Measurements from ENCODE around the gene CNPY4. TPM values are rescaled to one million over a fixed set of nuclear protein-coding genes. Genes with fewer than 3 reads are reported as not detected.
A peak's percentile ranks its signal among the peaks of the same experiment; 100 is the strongest.

CNPY4 gene
- total RNA-seq, 1 donor from 2014 or later = 21.7 TPM

GRCh38 chr7:100160067-100160466 lies 40.6 kb downstream of the CNPY4 start:
- Mint-ChIP-seq H3K36me3 (ENCODE audit: low read depth) (peaks cover 20% of the 10 kb centered on the region), H3K4me3 (peak overlapping the region; percentile 37), H3K4me1 (ENCODE audit: low read depth) (peaks cover 59% of the 10 kb centered on the region), H3K9me3 (no peaks in the 10 kb centered on the region), H3K27me3 (ENCODE audit: insufficient read depth) (no peaks in the 10 kb centered on the region), H3K27ac (no peak overlapping the region)
- DNase-seq (ENCODE audit: low spot score) = no peak
- intact Hi-C loops (cut with micrococcal nuclease) = no loop called here

GRCh38 chr7:100163006-100163531 lies 43.6 kb downstream of the CNPY4 start:
- no peaks in the 10 kb centered on the region for H3K36me3 Mint-ChIP-seq (ENCODE audit: low read depth)
- no peaks in the 10 kb centered on the region for H3K9me3 Mint-ChIP-seq
- no peak overlapping the region for H3K27ac Mint-ChIP-seq
- H3K4me1 Mint-ChIP-seq (ENCODE audit: low read depth) = peaks cover 57% of the 10 kb centered on the region
- no peak for DNase-seq (ENCODE audit: low spot score)
- intact Hi-C loops (cut with micrococcal nuclease) = no loop called here
- peak overlapping the region; percentile 55 for H3K4me3 Mint-ChIP-seq
- H3K27me3 Mint-ChIP-seq (ENCODE audit: insufficient read depth) = peaks cover 7% of the 10 kb centered on the region

- peaks cover 63% of the 10 kb centered on the region for H3K4me1 Mint-ChIP-seq (ENCODE audit: low read depth)
- intact Hi-C loops (cut with micrococcal nuclease) = no loop called here
- no peaks in the 10 kb centered on the region for H3K9me3 Mint-ChIP-seq
- peaks cover 10% of the 10 kb centered on the region for H3K27me3 Mint-ChIP-seq (ENCODE audit: insufficient read depth)
- H3K27ac Mint-ChIP-seq = peak overlapping the region; percentile 27
- no peak for DNase-seq (ENCODE audit: low spot score)
- H3K4me3 Mint-ChIP-seq = no peak overlapping the region
- H3K36me3 Mint-ChIP-seq (ENCODE audit: low read depth) = no peaks in the 10 kb centered on the region
Observed at GRCh38 chr7:100163871-100164270, 44.4 kb downstream of the CNPY4 start.

DNA sequence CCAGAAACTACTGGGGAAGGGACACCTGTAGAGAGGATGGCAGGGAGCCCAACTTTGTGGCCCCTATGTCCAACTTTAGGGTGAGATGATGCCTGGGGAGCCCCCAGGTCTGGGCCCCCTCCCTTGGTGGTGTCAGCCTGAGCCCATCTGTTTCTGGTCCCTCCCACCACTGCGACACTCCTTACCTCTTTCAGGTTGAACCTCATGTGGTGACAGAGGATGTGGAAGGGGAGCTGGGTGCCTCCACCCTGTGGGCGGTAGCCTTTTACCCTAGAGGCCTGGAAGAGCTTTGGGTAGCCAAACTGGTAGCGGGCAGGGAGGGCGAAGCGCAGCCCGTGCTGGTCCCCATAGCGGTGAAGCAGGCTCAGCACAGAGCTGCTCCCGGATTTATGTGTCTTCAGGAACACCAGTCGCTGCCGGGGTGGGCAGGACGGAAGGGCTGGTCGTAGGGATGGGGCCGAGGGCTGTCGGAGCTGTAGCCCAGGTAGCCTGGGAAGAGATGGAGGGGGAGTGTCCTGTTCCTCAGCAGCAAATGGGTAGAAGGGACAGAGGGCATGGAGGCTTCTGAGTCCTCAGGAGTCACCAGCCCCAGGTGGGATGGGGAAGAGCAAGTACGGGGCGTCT lies 47.0 kb downstream of the CNPY4 start:
- intact Hi-C loops (cut with micrococcal nuclease) = loop anchor here (5.0 kb wide), 1 partner anchor 41 kb away; no protein-coding TSS in a partner anchor
- Mint-ChIP-seq H3K36me3 (ENCODE audit: low read depth) (no peaks in the 10 kb centered on the region), H3K27me3 (ENCODE audit: insufficient read depth) (peaks cover 20% of the 10 kb centered on the region), H3K27ac (peak overlapping the region; percentile 59), H3K9me3 (no peaks in the 10 kb centered on the region), H3K4me3 (peak overlapping the region; percentile 78), H3K4me1 (ENCODE audit: low read depth) (peaks cover 76% of the 10 kb centered on the region)
- peak; percentile 31 for DNase-seq (ENCODE audit: low spot score)

DNA sequence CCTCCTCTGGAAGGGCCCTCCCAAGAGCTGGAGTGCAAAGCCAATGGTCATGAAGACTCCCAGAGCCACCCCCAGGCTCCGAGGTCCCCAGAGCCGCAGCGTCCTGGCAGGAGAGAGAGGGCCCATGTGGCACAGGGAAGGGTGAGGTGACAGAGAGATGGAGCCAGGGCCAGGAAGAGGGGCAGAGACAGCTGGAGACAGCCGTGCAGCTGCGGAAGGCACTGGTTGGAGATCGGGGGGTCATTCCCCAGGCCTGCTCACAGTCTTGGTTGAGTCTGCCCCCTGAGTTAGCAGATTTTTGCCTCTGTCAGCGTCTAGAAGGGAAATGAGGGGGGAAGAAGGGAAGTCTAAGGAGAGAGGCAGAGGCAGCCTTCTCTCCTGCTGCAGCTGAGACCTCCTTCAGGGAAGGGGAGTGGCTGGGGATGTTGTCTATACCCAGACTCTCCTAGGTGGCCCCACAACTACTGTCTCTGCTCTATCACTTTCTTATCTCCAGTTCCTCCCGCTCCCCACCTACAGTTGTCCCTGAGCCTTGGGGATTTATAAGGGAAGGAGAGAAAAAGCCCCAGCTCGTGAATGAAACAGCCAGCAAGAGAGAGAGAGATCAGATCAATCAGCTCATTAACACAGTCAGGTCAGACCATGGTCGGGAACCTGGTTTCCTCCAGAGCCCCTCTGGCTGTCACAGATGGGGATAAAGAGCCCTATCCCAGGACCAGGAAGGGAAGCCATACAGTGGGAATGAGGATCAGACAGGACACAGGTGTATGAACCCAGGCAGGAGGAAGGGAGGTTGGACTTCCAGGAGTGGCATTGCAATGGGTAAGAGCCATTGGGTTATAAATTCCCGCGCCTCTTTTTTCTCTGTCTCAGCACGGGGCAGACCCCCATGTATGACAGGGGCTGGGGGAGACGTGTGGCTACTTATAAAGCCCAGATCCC lies 47.8 kb downstream of the CNPY4 start:
- Mint-ChIP-seq H3K4me3 (peak overlapping the region; percentile 78), H3K27ac (peak overlapping the region; percentile 59), H3K27me3 (ENCODE audit: insufficient read depth) (peaks cover 24% of the 10 kb centered on the region), H3K36me3 (ENCODE audit: low read depth) (peaks cover 2% of the 10 kb centered on the region), H3K9me3 (no peaks in the 10 kb centered on the region), H3K4me1 (ENCODE audit: low read depth) (peaks cover 76% of the 10 kb centered on the region)
- no peak for DNase-seq (ENCODE audit: low spot score)
- intact Hi-C loops (cut with micrococcal nuclease) = loop anchor here (1.0 to 5.0 kb wide), 2 partner anchors 9 to 40 kb away; partner anchors contain the start of gene TRAPPC14

DNA sequence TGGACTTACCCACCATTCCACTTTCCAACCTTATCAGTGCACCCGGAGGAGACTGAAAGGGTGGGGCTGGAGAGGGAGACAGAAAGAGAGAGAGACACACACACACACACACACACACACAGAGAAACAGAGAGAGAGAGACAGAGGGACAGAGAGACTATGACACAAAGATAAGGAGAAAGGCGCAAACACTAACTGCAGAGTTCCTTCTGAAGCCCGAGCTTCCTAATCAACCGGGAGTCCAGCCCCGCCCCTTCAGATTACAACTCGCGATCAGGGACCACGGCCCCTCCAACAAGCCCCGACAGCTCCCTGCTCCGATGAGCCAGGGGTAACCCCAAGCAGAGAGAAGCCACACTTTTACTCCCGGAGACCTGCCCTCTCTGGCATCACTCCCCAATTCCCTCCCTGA lies 48.5 kb downstream of the CNPY4 start:
- no peaks in the 10 kb centered on the region for H3K9me3 Mint-ChIP-seq
- peaks cover 24% of the 10 kb centered on the region for H3K27me3 Mint-ChIP-seq (ENCODE audit: insufficient read depth)
- peaks cover 71% of the 10 kb centered on the region for H3K4me1 Mint-ChIP-seq (ENCODE audit: low read depth)
- peak overlapping the region; percentile 38 for H3K27ac Mint-ChIP-seq
- H3K4me3 Mint-ChIP-seq = peak overlapping the region; percentile 78
- no peak for DNase-seq (ENCODE audit: low spot score)
- intact Hi-C loops (cut with micrococcal nuclease) = loop anchor here (1.0 to 5.0 kb wide), 3 partner anchors 9 to 39 kb away; partner anchors contain the start of genes GPC2, STAG3 and TRAPPC14
- peaks cover 2% of the 10 kb centered on the region for H3K36me3 Mint-ChIP-seq (ENCODE audit: low read depth)

GRCh38 chr7:100169147-100169850 lies 49.9 kb downstream of the CNPY4 start:
- no peak for DNase-seq (ENCODE audit: low spot score)
- H3K27me3 Mint-ChIP-seq (ENCODE audit: insufficient read depth) = peaks cover 28% of the 10 kb centered on the region
- H3K4me3 Mint-ChIP-seq = peak overlapping the region; percentile 78
- H3K9me3 Mint-ChIP-seq = no peaks in the 10 kb centered on the region
- H3K4me1 Mint-ChIP-seq (ENCODE audit: low read depth) = peaks cover 62% of the 10 kb centered on the region
- H3K27ac Mint-ChIP-seq = no peak overlapping the region
- H3K36me3 Mint-ChIP-seq (ENCODE audit: low read depth) = peaks cover 2% of the 10 kb centered on the region
- intact Hi-C loops (cut with micrococcal nuclease) = loop anchor here (5.0 kb wide), 1 partner anchor 38 kb away; no protein-coding TSS in a partner anchor

GRCh38 chr7:100170101-100170897 lies 50.9 kb downstream of the CNPY4 start:
- intact Hi-C loops (cut with micrococcal nuclease) = no loop called here
- Mint-ChIP-seq H3K36me3 (ENCODE audit: low read depth) (peaks cover 2% of the 10 kb centered on the region), H3K9me3 (no peaks in the 10 kb centered on the region)

GRCh38 chr7:100171087-100171681 lies 51.8 kb downstream of the CNPY4 start:
- peaks cover 67% of the 10 kb centered on the region for H3K4me1 Mint-ChIP-seq (ENCODE audit: low read depth)
- peaks cover 2% of the 10 kb centered on the region for H3K36me3 Mint-ChIP-seq (ENCODE audit: low read depth)
- no peak overlapping the region for H3K27ac Mint-ChIP-seq
- H3K4me3 Mint-ChIP-seq = peak overlapping the region; percentile 76
- DNase-seq (ENCODE audit: low spot score) = no peak
- intact Hi-C loops (cut with micrococcal nuclease) = no loop called here
- peaks cover 36% of the 10 kb centered on the region for H3K27me3 Mint-ChIP-seq (ENCODE audit: insufficient read depth)
- no peaks in the 10 kb centered on the region for H3K9me3 Mint-ChIP-seq

More at GRCh38 chr7:100170101-100170897, 50.9 kb downstream of the CNPY4 start:
- H3K4me3 Mint-ChIP-seq = peak overlapping the region; percentile 76
- peak overlapping the region; percentile 35 for H3K27ac Mint-ChIP-seq
- DNase-seq (ENCODE audit: low spot score) = no peak
- H3K4me1 Mint-ChIP-seq (ENCODE audit: low read depth) = peaks cover 66% of the 10 kb centered on the region
- peaks cover 34% of the 10 kb centered on the region for H3K27me3 Mint-ChIP-seq (ENCODE audit: insufficient read depth)

DNA sequence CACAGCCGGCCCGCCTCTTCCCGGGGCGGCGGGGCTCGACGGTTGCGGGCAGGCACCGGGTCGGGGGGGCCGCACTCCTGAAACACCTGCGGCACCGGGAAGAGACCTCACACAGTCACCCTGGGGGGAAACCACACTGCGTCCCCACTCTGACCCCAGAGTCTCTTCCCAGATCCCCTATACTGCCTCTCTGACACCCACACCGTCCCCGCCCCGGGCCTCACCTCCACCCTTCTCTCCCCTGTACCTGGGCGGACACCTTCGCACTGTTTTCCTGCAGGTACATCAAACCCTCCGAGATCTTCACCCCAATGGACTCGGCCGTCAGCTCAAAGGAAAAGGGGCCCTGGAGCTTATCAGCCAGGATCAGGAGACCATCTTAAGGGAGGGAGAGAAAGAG lies 52.4 kb downstream of the CNPY4 start:
- Mint-ChIP-seq H3K4me1 (ENCODE audit: low read depth) (peaks cover 67% of the 10 kb centered on the region), H3K9me3 (no peaks in the 10 kb centered on the region), H3K27ac (no peak overlapping the region), H3K36me3 (ENCODE audit: low read depth) (peaks cover 2% of the 10 kb centered on the region), H3K4me3 (peak overlapping the region; percentile 71), H3K27me3 (ENCODE audit: insufficient read depth) (peaks cover 35% of the 10 kb centered on the region)
- DNase-seq (ENCODE audit: low spot score) = no peak
- intact Hi-C loops (cut with micrococcal nuclease) = no loop called here

GRCh38 chr7:100173806-100174495 lies 54.5 kb downstream of the CNPY4 start:
- H3K27ac Mint-ChIP-seq = no peak overlapping the region
- intact Hi-C loops (cut with micrococcal nuclease) = no loop called here
- H3K27me3 Mint-ChIP-seq (ENCODE audit: insufficient read depth) = peaks cover 29% of the 10 kb centered on the region
- no peak for DNase-seq (ENCODE audit: low spot score)
- H3K36me3 Mint-ChIP-seq (ENCODE audit: low read depth) = peaks cover 2% of the 10 kb centered on the region
- no peaks in the 10 kb centered on the region for H3K9me3 Mint-ChIP-seq
- no peak overlapping the region for H3K4me3 Mint-ChIP-seq
- H3K4me1 Mint-ChIP-seq (ENCODE audit: low read depth) = peaks cover 47% of the 10 kb centered on the region
